ENCODE measurements around the gene HOXA3. TPM values are rescaled to one million over a fixed set of nuclear protein-coding genes. Genes with fewer than 3 reads are reported as not detected.

The HOXA3 gene
- polyA plus RNA-seq, 3 donors, result not detected

GRCh38 chr7:27095897-27096767, 56.3 kb downstream of the HOXA3 start, which contains the start of gene HOXA1:
HOXA1 (minus strand) TSS chr7:27096000; CDS start chr7:27095912, 88 bp downstream.
- Mint-ChIP-seq H3K4me3 (peak within 1 kb of the TSS; percentile 89 to 95), H3K9me3 (peaks cover 0 to 41% (median 14%) of the 10 kb centered on the region in 7 donors), H3K27ac (peak within 1 kb of the TSS; percentile 82 to 95 (median 93)), H3K36me3 (peaks cover 44 to 56% of the 10 kb centered on the region in 2 donors), H3K4me1 (peaks cover 51% of the 10 kb centered on the region), H3K27me3 (ENCODE audit: low read depth in 3 of 3) (peaks cover 74 to 88% (median 77%) of the 10 kb centered on the region in 3 donors)
- peaks cover 0 to 6% of the 10 kb centered on the region in 2 donors for H3K9me3 ChIP-seq (replicated peaks in 1 of 2; ENCODE audit: control insufficient read depth in 1 of 2, insufficient read depth in 1 of 2, low read length in 2 of 2)
- intact Hi-C loops (cut with micrococcal nuclease), result loop anchor here (2.0 to 10.0 kb wide), 5 partner anchors 39 to 235 kb away; partner anchors contain the start of genes HOXA7 (in 1 of the 2) and SKAP2 (in 1 of the 2)
- H3K4me1 ChIP-seq (ENCODE audit: control insufficient read depth in 1 of 2, insufficient read depth in 2 of 2, low read length in 2 of 2), result peaks cover 39 to 42% of the 10 kb centered on the region in 2 donors
- peak within 1 kb of the TSS; percentile 82 to 92 for H3K27ac ChIP-seq (ENCODE audit: low read depth in 1 of 2, low read length in 2 of 2)
- H3K79me2 ChIP-seq (ENCODE audit: insufficient read depth, low read length), result peaks cover 31% of the 10 kb centered on the region
- H4K20me1 ChIP-seq (ENCODE audit: insufficient read depth, low read length), result peaks cover 42% of the 10 kb centered on the region
- H3K9ac ChIP-seq (ENCODE audit: insufficient read depth, low read length, poor library complexity, severe bottlenecking), result peak within 1 kb of the TSS; percentile 93
- H3K4me2 ChIP-seq (replicated peaks; ENCODE audit: extremely low read depth, low read length, poor library complexity, severe bottlenecking), result peak within 1 kb of the TSS; percentile 92
- WGBS (ENCODE audit: insufficient coverage), result under 1% methylated on average over 52 of the region's 68 CpGs
- peaks cover 56 to 83% of the 10 kb centered on the region in 2 donors for H3K27me3 ChIP-seq (ENCODE audit: control insufficient read depth in 2 of 2, insufficient read depth in 2 of 2, low read length in 2 of 2)
- DNase-seq, result peak; percentile 92 to 96 (median 94)
- H2AFZ ChIP-seq (ENCODE audit: insufficient read depth, low read depth, low read length, poor library complexity, severe bottlenecking), result peak within 1 kb of the TSS; percentile 92
- peak within 1 kb of the TSS; percentile 79 to 90 (median 88) for H3K4me3 ChIP-seq (replicated peaks in 1 of 3; ENCODE audit: low read depth in 2 of 3, low read length in 3 of 3)
- peaks cover 9 to 27% of the 10 kb centered on the region in 2 donors for H3K36me3 ChIP-seq (replicated peaks in 1 of 2; ENCODE audit: control insufficient read depth in 1 of 2, insufficient read depth in 2 of 2, low read length in 2 of 2)
- TF ChIP-seq CTCF (IDR thresholded peaks at IDR 0.05), result no peak

Data from CD14-positive monocyte (primary cell).